ENCODE data around the gene MS4A18. TPM values are rescaled to one million over a fixed set of nuclear protein-coding genes. Genes with fewer than 3 reads are reported as not detected.

The MS4A18 gene
- total RNA-seq, 4 donors from 2014 or later: not detected

DNA sequence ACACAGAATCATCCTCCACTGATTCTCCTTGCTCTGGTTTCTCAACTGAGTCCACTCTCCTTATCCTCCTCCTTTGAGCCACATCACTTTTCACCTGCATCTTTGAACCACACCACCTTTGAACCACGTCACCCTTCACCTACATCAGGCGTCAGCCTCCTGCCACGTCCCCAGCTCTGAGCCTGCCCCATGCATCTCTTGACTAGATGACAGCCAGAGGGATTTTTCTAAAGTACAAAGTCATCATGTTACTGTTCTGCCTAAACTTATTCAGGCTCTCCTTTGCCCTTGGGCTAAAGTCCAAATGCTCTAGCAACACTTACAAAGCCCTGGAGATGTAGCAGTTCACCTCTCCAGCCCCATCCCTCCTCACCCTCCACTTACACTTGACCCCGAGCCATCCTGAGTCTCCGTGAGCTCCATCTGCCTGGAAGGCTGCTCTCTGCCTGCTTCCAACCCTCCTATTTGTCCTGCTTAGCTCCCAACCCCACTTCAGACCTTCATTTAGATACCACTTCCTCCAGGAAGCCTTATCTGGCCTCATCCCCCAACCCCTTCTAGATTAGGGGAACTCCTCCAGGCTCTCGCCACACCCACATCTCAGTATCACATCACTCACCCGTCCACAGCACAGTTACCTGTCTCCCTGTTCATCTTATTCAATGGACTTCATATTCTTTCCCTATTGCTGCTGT is 56.9 kb downstream of the MS4A18 start:
- ATAC-seq (ENCODE audit: low FRiP score): no peak
- DNase-seq (ENCODE audit: low spot score): no peak

DNA sequence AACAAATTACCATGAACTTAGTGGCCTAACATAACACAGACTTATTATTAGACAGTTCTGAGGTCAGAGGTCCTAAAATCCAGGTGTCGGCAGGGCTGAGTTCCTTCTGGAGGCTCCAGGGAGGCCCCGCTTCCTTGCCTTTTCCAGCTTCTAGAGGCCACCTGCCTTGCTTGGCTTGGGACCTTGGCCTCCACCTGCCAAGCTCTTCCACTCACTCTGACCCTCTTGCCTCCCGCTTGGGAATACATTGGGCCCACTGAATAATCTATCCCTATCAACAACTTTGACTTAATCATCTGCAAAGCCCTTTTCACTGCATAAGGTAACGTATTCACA is 57.4 kb downstream of the MS4A18 start:
- TF ChIP-seq, protein P1, sequence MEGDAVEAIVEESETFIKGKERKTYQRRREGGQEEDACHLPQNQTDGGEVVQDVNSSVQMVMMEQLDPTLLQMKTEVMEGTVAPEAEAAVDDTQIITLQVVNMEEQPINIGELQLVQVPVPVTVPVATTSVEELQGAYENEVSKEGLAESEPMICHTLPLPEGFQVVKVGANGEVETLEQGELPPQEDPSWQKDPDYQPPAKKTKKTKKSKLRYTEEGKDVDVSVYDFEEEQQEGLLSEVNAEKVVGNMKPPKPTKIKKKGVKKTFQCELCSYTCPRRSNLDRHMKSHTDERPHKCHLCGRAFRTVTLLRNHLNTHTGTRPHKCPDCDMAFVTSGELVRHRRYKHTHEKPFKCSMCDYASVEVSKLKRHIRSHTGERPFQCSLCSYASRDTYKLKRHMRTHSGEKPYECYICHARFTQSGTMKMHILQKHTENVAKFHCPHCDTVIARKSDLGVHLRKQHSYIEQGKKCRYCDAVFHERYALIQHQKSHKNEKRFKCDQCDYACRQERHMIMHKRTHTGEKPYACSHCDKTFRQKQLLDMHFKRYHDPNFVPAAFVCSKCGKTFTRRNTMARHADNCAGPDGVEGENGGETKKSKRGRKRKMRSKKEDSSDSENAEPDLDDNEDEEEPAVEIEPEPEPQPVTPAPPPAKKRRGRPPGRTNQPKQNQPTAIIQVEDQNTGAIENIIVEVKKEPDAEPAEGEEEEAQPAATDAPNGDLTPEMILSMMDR (IDR thresholded peaks at IDR 0.05): no peak
- no peak for DNase-seq (ENCODE audit: low spot score)
- ATAC-seq (ENCODE audit: low FRiP score): no peak

More for the DNA sequence above, 56.9 kb downstream of the MS4A18 start:
- TF ChIP-seq, protein P1 (IDR thresholded peaks at IDR 0.05): no peak

DNA sequence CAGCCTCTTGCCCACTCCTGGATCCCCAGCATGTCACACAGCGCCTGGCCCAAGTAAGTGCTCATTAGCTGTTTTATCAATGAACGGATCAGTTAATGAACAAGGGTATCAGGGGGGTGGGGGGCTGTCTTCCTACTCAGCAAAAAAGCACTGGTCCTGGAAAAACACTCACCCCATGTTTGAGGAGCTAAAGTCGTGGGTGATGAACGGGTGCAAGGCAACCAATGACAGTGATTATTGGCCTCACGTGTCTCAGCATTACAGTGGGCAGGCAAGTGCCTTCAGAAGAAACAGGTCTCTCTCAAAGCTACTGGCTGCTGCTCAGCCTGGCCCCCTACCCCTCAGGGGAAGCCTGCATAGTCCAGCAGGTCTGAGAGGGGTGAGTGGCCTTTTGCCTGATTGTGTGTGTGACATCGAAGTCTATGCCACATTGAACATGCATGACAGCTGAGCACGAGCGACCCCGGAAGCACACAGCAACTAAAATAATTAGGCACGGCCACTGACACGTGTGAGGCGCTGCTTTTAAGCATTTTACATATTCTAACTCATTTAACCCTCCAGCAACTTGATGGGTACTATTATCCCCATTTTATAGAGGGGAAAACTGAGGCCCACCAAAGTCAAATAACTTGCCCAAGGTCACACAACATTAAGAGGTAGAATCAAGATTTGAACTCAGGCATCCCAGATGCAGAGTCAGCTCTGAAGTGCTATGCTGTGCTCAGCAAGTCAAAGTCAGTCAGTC is 58.0 kb downstream of the MS4A18 start:
- TF ChIP-seq, protein P1 (IDR thresholded peaks at IDR 0.05): no peak
- DNase-seq (ENCODE audit: low spot score) (no peak), ATAC-seq (ENCODE audit: low FRiP score) (no peak)

DNA sequence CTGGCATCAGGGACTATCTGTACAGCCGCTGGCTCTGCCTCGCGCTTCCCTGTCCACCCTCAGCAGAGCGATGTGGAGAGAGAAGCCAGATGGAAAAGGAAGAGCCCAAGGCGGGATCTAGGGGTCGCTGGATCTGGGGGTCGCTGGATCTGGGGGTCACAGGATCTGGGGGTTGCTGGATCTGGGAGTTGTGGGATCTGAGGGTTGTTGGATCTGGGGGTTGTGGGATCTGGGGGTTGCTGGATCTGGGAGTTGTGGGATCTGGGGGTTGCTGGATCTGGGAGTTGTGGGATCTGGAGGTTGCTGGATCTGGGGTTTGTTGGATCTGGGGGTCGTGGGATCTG is 58.6 kb downstream of the MS4A18 start:
- ATAC-seq (ENCODE audit: low FRiP score) (no peak), DNase-seq (ENCODE audit: low spot score) (no peak)
- TF ChIP-seq, protein P1 (IDR thresholded peaks at IDR 0.05): no peak

DNA sequence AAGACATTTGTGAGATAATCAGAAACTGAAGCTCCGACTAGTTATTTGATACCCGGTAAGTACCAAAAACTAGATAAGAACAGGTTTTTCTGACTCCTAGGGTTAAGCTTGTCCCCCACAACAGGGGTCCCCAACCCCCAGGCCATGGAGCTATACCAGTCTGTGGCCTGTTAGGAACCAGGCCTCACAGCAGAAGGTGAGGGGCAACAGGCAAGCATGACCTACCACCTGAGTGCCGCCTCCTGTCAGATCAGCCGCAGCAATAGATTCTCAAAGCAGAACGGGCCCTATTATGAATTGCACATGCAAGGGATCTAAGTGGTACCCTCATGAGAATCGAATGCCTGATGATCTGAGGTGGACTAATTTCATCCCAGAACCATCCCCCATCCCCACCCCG is 59.4 kb downstream of the MS4A18 start:
- DNase-seq (ENCODE audit: low spot score): no peak
- TF ChIP-seq, protein P1 (IDR thresholded peaks at IDR 0.05): no peak
- ATAC-seq (ENCODE audit: low FRiP score): no peak

DNA sequence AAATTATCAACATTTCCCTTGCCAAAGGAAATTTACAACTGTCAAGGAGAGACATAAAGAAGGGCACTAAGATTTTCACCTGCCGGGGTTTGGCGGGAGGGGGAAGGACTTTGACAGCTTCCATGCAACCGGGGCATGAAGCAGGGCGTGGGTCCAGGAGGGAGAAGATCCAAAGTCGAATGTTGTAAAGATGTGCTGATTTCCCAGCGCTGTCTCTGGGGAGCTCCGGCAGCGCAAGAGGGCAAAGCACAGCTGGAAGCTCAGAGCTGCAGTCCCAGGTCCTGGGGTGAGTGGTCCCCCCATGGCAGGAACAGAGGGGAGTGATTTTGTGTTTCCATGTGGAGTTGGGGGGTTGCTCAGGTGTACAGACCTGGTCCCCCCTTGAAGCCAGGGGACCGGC is 60.6 kb downstream of the MS4A18 start, which contains the start of gene MS4A10:
Gene MS4A10, plus strand, starts transcription at position 198 of the 400 bp plus-strand sequence. CDS start 5,003 bp downstream, outside the sequence.
- DNase-seq (ENCODE audit: low spot score) (no peak), ATAC-seq (ENCODE audit: low FRiP score) (no peak)
- TF ChIP-seq, protein P1 (IDR thresholded peaks at IDR 0.05): no peak

All from omental fat pad (tissue), 4 donors.